T47D (cell line): ENCODE data around the gene NRDE2.
A peak's percentile ranks its signal among the peaks of the same experiment; 100 is the strongest.

Experiments used
- DNase-seq, 2 experiments: peaks; one replicate each; pipeline versions ENCODE4 v3.0.0 to v3.0.0-alpha.2; 2011 to 2012; ENCODE audit warnings: low read depth in 1 of 2, low spot score in 1 of 2
- JUND ChIP-seq: IDR thresholded peaks from 2 replicates; pipeline ENCODE4 v1.6.1; 2012; ENCODE audit warnings: low read depth
- in situ Hi-C: cut with HindIII; loops from 2 replicates; pipeline ENCODE4 v1.10.0; 2016; ENCODE audit warnings: low sequenced_read_pairs, low pct_unique_long_range_greater_than_20kb

Gene NRDE2

DNA sequence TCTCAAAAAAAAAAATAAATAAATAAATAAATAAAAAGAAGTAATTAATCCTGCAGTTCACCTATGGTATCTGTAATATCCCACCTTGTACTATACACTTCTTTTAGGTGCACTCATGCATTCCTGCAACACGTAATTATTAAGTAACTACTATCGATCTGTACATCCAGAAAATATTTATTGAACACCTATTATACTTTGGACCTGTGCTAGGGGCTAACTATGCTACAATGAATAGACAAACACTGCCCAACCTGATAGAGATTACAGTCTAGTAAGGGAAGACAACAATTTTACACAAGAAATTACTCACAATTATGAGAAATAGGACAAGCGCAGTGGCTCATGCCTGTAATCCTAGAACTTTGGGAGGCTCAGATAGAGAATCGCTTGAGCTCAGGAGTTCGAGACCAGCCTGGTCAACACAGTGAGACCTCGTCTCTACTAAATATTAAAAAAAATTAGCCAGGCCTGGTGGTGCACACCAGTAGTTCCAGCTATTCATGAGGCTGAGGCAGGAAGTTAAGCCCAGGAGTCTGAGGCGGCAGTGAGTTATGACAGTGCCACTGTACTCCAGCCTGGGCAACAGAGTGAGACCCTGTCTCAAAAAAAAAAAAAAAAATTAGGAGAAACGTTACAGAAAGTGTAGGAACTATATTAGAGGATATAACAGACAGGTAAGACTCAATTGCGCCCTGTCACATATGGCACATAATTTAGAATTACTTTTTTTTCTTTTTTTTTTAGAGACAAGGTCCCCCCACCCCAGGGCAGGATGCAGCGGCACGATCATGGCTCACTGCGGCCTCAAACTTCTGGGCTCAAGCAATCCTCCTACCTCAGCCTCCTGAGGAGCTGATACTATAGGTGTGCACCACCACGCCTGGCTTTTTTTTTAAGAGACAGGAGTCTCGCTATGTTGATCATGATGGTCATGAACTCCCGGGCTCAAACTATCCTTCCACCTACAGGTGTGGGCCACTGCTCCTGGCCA is 1.2 kb downstream of the NRDE2 start:
- TF ChIP-seq JUND = no peak
- in situ Hi-C loops = no loop called here
- DNase-seq = no peak

DNA sequence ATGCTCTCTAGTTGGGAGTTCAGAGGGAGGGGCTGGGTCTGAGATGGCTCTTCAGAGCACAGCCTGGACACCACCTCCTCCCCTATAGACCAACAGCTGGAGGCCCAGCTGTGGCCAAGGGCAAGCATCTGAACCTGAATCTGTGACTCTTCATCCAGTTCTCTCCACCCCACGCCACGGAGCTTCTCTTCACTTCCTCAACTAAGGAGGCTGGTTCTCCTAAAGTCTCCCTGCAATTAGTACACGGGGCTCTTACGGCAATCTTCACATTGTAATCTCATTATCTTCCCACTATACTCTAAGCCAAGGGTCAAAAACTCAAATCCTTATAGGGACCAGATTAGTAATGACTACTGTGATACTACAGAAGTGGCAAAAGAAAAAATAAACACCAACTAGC is 9.8 kb downstream of the NRDE2 start:
- no peak for DNase-seq
- TF ChIP-seq JUND = no peak
- in situ Hi-C loops = no loop called here

DNA sequence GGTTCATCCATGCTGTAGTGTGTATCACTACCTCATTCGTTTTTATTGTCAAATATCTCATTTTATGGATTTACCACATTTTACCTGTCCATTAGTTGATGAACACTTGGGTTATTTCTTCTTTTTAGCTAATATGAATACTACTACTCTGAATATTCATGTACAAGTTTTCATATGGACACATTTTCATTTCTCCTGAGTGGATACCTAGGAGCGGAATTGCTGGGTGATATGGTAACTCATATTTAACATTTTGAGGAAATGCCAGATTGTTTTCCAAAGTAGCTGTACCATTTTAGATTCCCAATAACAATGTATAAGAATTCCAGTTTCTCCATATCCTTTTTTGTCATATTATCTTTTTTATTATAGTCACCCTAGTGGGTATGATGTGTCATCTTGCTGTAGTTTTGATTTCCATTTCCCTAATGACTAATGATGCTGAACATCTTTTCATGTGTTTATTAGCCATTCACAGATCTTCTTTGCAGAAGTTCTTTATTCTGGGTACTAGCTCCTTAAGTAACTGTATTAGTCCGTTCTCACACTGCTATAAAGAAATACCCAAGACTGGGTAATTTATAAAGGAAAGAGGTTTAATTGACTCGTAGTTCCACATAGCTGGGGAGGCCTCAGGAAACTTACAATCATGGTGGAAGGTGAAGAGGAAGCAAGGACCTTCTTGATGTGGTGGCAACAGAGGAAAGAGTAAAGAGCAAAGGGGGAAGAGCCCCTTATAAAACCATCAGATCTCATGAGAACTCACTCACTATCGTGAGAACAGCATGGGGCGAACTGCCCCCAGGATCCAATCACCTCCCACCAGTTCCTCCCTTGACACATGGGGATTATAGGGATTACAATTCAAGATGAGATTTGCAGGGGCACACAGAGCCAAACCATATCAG is 11.9 kb downstream of the NRDE2 start:
- no peak for DNase-seq
- in situ Hi-C loops = no loop called here
- no peak for TF ChIP-seq JUND

DNA sequence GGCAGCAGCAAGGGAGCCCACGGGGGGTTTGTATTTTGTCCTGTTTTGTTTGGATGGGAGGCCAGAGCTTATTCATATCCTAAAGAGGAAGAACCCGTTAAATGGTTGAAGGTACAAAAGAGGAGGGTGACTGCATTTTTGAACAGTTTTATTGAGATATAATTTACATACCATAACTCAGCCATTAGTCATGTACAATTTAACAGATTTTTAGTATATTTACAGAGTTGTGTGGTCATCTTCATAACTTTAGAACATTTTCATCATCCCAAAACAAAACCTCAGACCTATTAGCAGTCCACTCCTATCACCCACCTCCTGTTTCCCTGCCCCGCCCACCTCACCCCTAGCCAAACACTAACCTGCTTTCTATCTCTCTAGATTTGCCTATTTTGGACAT is 12.6 kb downstream of the NRDE2 start:
- in situ Hi-C loops = no loop called here
- no peak for TF ChIP-seq JUND
- DNase-seq = no peak

DNA sequence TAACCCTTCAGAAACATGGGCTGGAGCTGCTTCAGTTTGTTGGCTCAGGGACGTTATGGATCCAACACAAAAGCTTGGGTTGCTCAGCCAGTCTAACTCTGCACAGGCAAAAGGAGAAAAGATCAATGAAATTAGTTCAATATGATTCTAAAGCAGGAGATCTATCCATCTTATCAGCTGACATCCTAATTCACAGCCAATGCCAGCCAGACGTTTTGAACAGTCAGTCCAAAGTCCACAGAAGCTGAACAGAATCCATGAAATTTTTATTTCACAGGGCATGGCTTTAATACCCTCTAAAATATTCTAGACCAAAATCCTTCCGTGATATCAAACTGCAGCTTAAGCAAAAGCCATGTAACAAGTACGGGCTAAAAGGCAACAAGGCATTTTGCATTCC is 13.7 kb downstream of the NRDE2 start:
- DNase-seq = no peak
- TF ChIP-seq JUND = no peak
- in situ Hi-C loops = no loop called here

DNA sequence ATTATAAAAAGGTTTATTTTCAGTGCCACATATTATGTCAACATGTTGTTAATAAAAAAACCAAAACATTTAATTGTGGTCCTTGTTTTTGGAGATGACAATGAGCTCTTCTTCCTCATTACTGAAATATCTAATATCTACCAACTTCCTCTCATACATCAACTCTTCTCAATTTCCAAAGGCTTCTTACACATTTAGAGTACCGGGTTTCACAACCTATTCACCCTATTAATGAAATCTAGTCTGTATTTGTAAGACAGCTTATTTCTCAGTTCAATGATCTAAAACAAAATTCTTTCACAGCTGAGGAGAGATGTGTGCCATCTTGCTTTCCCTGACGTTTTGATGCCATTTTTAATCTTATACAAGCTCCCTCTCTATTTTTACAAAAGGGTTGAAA is 14.5 kb downstream of the NRDE2 start:
- no peak for TF ChIP-seq JUND
- no peak for DNase-seq
- in situ Hi-C loops = no loop called here

DNA sequence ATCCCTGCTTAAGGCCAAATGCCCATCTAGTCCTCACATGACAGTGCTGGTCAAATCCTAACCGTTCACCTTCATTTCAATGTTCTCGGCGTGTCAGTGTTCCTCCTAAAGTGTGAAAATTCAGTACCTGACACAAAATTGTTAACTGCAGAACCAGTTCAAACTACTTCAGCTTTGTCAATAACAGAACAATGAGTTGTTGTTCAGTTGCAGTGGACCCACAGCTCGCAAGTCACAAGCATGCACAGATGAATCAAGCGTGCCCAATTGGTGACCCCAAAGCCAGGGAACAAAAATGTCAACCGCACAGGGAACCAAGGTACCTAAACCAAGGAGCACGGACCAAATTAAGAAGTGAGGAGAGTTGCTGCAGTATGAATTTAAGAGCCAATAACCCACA is 23.2 kb downstream of the NRDE2 start:
- no peak for TF ChIP-seq JUND
- no peak for DNase-seq
- in situ Hi-C loops = no loop called here

DNA sequence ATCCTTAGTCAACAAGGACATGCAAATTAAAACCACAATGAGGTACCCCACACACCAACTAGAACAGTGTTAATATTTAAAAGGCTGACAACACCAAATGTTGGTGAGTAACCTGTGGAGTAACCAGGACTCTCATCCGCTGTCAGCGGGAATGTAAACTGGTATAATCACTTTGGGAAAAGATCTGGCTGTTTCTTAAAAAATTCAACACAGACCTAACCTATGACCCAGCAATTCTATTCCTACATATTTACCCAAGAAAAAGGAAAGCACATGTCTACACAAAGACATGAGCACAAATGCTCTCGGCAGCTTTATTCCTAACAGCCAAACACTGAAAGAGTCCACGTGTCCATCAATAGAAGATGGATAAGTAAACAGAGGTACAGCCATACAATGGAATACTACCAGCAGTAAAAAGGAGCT is 26.6 kb downstream of the NRDE2 start:
- no peak for DNase-seq
- in situ Hi-C loops = no loop called here
- TF ChIP-seq JUND = no peak

DNA sequence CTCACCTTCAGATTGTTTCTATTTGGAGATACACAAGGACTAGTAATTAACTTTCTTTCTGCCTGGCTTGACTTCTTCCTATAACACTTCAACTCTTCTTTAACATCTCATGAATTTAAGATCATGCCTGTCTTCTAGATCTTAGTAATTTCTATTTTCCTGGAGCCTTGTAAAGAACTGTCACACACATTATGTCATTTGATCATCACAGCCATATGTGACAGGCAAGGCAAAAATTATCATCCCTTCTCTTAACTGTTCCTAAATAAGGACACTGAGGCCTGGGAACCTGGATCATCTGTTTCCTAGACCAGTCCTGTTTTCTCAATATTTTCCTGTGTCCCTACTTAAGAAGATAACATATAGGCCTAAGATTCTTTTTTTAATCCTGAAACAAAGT is 27.2 kb downstream of the NRDE2 start:
- no peak for TF ChIP-seq JUND
- in situ Hi-C loops = no loop called here
- no peak for DNase-seq

DNA sequence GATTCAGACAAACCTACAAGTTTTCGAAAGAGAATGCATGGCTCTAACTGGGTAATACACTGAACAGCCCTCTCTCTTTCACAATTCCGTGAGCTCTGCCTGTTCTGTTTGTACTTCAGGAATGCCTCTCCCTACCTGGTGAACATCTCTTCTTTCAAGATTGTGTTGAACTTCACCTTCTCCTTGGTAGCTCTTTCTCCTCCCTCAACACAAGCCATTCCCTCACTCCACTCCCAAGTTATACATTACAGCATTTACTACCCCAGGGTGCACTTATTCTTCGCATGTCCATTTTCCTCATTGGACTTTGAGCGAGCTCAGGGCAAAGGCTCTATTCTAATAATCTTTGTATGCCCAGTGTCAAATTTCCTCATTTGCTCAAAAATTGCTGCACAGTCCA is 28.3 kb downstream of the NRDE2 start:
- in situ Hi-C loops = no loop called here
- TF ChIP-seq JUND = no peak

DNA sequence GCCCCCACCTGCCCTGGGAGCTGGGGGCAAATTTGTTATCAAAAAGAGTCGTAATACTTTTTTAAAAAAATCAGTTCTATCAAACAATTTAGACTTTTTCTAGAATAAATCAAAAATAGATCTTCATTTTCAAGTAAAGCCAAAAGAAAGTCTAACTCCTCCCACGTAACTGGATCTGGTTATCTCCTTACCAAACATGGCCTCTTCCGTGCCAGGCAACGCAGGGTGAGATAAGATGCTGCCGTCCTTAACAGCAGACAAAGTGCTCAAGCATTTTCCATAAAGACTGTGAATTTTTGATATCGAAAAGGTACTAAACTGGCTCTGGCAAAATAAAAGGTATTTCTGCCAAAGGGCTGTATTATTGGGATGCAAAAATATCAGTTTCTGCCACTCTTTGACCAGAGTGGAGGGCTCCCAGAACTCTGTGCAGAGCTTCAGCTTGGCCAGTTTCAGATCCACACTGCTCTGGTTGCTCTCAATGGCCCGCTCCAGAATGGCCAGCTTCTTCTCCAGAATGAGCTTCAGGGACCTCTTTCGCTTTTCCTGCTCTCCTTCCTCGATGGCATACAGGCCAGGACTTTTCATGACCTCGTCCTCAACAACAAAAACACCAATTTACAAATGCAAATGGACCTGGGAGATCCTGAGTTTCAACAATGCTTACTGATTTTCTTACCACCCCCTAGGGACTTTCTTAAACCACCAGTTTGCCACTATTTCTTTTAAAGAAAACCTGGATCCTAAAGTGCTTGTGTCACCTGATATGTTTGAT is 29.0 kb downstream of the NRDE2 start:
- no peak for TF ChIP-seq JUND
- DNase-seq = no peak
- in situ Hi-C loops = no loop called here

More for the DNA sequence above, 28.3 kb downstream of the NRDE2 start:
- no peak for DNase-seq

DNA sequence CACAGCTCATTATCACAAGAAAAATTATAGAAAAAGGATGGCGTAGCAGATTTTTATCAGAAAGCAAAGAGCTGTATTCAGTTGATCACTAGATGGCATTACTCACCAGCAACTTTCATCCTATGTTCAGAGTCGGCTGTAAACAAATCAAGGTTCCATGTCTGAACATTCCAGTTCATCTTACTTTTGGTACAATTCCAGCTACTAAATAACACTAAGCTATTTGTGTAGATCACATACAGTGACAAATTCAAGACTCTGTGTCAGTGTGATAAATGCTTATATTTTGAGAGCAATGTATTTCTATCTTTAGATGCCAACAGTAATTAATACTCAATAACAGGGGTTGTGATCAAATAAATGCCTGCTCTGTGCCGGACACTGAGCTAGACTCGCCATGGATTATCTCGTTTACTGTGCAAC is 30.1 kb downstream of the NRDE2 start:
- TF ChIP-seq JUND = no peak
- peak; percentile 28 to 74 for DNase-seq
- in situ Hi-C loops = no loop called here
